Hypothalamus (tissue), 51 donors: ENCODE results near the gene ADD3.
A peak's percentile ranks its signal among the peaks of the same experiment; 100 is the strongest.

ENCODE experiments used
- DNase-seq, 51 donors: peaks; one replicate each; lab custom pipeline; 2025; lab: John Stamatoyannopoulos, UW

Gene ADD3, protein sequence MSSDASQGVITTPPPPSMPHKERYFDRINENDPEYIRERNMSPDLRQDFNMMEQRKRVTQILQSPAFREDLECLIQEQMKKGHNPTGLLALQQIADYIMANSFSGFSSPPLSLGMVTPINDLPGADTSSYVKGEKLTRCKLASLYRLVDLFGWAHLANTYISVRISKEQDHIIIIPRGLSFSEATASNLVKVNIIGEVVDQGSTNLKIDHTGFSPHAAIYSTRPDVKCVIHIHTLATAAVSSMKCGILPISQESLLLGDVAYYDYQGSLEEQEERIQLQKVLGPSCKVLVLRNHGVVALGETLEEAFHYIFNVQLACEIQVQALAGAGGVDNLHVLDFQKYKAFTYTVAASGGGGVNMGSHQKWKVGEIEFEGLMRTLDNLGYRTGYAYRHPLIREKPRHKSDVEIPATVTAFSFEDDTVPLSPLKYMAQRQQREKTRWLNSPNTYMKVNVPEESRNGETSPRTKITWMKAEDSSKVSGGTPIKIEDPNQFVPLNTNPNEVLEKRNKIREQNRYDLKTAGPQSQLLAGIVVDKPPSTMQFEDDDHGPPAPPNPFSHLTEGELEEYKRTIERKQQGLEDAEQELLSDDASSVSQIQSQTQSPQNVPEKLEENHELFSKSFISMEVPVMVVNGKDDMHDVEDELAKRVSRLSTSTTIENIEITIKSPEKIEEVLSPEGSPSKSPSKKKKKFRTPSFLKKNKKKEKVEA

DNA sequence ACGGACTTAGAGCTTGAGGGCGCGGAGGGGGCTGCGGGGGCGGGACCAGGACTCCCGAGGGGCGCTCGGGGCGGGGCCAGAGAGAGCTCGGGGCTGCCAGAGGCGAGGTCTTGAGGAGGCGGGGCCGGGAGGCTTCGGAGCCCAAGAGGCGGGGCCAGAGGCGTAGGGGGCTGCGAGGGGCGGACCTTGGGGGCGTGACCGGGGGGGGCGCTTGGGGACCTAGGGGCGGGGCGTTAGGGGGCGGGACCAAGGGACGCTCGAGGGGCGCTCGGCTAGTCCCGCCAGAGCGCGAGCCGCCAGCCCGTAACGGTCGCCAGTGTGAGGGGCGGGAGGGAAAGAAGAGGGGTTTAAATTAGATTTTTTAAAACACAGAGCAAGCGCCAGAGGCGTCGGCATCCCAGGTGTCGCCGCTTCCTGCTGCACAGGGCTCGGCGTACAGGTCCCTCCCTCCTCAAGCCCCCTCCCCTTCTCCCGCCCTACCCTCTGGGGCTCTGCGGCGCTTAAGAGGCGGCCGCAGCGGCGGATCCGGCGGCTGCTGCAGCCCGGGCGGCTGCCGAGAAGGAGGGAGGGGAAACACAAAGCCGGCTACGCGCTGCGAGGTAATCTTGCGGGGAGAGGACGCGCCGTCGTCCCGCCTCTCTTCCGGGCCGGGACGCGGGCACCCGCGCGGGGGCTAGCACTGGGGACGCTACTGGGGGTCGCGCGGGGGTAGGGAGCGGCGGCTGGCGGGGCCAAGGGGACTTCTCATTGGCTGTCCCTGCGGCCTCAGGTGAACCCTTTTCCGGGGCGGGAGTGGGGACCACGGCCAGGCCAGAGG is at the start of gene ADD3:
Gene ADD3 (plus strand): TSS at position 284 of the 817 bp plus-strand sequence. CDS start 92,670 bp downstream, outside the sequence.
- DNase-seq = peak; percentile 58 to 99 (median 94)

DNA sequence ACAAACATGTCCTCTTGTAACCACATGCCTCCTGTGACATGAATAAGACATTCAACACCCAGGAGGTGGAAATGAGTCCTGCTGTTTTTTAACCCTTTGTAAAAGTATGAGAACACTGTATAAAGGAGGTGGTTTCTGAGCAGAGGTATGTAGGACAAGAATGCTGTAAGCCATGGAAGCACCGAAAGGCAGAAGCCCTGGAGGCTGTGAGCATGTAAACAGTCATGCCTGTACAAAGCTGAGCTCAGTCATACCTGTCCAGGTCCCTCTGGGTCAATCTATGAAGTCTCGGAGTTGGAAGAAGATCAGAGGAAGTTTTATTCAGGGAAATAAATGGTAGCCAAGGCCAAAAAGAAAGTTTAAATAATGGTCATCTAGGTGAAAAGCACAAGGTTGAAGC is 49.7 kb upstream of the ADD3 start:
- no peak for DNase-seq

DNA sequence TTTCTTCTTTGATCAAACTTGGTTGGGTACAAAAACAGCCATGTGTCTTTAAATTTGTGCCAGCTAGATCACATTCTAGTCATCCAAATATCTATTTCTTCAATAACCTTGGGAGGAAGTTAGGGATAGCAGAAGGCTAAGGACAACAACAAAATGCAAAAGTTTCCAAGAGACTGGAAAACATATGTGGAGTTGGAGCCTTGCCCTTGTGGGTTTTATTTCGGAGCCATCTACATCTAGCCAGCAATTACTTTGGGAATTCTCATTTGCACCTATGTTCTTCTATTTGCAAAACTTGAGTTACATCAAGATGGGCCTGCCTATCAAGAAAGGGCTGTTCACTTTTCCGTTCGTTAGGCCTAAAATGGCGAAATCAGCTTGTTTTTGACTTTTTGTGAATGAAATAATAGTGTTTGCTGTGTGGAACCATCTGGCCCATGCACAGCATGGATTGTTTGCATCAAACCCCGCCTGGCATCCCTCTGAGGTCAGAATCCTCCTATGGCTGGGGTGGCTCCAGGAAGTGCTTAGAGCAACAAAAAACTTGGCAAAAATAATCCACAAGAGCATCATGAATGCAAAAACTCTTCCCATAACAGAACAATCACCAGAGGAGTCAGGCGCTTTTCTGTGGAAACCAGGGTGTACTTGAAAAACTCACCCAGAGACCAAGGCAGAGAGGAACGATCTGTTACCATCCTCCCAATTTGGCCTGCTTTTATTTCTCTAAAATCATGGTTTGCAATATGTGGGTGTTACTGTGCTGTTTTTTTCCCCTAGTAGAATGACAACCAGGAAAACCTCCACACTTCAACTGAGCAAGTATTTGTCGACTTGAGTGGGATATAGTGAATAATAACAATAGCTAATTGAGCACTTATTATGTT is 48.3 kb upstream of the ADD3 start:
- no peak for DNase-seq

DNA sequence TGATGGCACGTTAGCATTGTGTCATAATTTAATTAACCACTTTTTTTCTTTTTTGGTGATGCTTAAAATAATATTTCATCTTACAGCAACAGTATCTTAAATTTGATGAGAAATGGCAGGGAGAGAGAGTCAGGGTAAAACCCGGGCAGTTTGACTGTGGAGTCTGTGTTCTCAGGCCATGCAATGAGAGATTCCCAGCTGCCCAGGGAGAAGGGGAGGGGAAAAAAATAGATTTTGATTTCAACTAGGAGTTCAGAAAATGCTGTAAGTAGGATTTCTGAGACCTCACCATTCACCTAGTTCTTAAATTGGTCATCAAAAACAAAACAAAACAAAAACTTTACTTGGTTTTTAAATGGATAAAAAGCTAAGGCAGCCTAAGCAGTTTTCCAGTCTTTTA is 47.1 kb upstream of the ADD3 start:
- no peak for DNase-seq

DNA sequence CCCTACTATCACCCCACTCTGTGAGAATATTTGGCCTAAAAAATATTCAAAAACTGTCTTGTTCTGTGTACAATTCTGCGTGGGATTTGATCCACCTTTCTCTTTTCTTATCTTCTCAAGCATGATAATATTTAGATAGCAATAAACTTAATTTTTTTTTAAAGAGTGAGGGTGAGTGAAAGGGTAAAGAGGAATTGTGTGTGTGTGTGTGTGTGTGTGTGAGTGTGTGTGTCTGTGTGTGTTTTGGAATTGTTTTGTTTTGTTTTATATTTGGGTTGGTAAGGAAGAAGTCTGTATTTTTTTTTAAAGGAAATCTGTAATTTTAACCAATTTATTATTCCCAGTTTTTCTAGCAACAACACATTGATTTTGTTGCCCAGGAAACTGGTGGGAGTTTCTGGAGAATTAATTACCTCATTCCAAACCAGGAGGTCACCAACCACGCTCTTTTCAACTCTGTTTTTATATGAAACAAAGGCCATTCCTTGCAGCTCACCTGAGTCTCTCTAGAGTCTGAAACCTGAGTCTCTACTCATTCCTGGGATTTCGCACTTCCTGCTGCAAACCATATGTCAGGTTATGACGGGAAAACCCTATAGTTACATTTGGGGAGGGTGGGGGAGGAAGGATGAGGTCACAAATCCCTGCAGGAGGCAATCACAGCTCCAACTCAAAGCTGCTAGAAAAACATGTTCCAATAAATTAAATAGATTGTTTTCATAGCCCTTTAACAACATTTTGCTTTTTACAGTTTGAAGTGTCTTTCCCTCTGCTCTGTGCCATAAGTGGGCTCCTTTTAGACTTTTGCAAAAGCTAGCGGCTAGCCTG is 46.4 kb upstream of the ADD3 start:
- DNase-seq = no peak

DNA sequence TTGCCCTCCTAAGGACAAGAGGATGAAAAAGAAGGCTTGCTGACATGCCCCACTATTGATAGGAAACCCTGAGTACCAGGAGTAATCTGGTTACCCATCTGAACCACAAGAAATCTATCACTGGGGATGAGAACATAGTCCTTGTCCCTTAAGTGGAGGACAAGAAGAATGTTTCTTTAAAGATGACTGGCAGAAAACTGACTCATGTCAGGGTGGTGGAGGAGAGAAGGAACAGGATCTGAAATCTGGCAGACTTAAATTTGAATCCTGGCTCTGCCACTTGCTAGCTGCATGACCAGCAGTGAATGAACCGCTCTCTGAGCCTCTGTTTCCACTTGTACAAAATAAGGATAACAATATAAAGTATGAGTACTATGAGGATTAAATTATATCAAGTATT is 45.5 kb upstream of the ADD3 start:
- no peak for DNase-seq

DNA sequence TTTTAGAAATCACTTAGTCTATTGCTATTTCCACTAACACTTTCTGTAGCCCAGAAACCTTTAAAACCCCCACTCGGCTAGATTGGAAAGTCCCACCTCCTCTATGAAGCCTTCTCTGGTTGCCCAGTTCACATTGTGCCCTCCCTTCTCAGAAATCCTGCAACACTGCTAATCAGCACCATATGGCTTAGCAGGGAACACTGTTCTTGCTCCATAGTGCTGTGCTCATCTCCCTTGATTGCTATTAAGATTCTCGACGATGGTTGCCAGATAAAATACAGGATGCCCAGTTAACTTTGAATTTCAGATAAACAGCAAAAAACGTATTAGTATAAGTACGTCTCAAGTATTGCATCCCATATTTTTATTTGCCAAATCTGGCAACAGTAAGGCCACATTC is 44.3 kb upstream of the ADD3 start:
- no peak for DNase-seq

DNA sequence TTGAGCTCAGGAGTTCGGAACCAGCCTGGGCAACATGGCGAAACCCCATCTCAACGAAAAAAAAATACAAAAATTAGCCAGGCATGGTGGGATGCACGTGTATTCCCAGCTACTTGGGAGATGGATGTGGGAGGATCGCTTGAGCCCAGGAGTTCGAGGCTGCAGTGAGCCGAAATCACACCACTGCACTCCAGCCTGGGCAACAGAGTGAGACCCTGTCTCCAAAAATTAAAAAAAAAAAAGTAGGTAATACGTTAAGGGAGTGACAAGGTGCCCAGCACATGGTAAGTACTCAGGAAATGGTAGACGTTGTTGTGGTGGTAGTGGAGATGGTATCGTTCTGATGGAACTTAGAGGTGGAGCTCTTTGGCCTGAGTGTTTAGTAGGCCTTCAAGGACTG is 43.5 kb upstream of the ADD3 start:
- no peak for DNase-seq

DNA sequence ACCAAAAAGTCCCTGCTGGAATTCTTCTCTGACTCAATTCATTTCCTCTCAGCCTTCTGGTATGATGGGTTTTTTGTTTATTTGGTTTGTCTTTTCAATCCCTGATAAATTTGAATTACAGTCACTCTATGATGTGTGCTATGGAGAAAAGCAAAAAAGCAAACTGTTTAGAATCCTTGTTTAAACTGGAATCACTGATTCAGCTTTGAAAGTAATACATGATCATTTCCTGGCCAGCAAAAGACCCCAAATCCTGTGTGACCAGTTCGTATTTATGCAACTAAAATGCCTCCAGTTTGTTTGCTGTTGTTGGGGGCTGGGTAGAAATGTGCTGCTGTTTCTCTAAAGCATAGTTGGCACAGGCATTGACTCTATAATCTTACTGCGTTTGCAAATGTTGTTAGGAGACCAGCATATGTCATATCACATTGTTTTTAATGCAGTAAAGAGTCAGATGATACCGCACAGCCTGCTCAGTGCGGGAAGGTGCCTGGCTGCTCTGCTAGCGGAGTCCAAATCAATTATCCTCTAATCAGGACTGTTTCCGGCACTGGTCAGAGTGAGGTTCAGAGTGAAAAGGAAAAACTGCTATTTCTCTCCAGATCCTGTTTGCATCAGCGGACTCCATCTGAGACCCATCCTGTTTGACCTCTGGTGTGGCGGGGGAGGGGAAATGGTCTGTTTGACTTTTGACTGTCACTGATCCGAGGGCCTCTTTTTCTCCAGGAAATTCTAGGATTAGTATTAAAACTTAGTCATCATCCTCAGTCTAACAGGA is 40.6 kb upstream of the ADD3 start:
- no peak for DNase-seq

DNA sequence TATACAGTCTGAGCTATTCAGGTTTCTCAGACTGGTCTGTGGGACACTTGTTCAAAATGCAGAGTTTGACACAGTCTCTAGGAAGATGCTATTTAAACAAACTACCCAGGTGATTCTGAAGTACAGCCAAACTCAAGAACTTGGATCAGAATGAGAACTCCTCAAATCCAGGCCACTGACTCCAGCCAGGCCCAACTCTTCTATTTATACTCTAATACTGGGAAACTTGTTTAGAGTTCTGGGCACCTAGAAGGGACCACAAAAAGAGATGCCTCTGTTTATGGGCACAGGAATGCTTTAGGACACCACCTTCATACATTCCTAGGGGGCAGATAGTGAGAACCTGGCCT is 40.1 kb upstream of the ADD3 start:
- DNase-seq = no peak

DNA sequence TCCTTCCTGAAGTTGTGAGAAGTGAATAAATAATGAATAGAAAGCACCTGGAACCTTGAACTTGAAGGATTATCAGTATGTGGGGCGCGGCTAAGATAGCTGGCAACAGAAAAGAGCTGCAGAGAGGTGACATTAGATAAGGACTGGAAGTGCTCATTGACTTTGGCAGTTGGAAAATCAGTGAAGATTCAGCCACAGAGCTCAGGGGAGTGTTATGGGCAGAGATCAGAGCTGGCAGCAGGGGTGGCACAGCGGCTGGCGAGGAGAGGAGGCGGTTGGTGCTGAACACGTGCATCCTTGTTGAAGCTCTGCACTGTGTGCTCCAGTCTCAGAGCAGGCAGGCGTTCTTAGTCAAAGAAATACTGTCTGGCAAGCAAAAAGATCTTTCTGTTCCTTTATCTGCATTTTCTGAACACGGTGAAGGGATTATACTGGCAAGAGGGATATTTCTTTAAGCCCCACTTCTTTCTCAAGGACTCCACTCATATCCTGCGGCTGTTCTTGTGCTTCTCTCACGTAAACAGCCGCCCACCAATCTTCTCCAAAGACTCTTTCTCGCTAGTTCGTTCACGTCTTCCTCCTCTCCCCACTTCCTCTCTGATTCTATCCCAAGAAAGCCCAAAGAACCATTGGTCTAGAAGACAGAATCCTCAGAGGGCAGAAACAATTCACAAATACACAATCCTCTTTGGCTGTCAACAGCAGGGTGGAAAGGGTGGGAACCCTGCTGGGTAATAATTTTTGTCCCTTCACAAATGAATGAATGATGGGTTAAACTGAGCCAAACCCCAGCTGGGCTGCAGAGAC is 38.6 kb upstream of the ADD3 start:
- peak in 20 of 51 donors; percentile 9 to 45 (median 30) for DNase-seq

DNA sequence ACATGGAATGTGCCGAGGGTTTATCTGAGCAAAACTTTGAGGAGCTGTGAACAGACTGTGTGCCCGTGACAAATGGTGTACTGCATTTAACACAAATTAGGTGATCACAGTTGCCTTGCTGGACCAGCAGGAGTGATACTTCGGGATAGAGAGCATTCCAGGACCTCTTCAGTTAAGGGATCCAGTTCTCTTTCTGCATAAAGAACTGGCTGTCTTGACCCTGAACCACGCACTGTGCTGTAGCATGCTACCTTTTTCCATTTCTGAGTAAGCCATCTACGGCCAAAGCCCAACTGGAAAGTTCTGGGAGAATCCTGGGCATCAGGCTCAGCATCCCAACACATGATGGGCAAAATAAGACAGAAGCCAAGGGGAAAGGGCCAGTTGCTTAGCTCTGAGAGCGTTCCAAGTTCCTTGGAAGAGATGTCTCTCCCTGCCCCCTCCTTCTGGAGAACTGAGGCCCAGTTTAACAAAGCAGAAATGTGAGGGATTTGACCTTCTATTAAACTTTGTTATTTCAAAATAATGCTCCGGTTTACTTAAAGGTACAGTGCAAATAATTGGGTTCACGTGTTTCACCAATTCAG is 37.9 kb upstream of the ADD3 start:
- peak in 4 of 51 donors; percentile 6 to 35 (median 13) for DNase-seq

DNA sequence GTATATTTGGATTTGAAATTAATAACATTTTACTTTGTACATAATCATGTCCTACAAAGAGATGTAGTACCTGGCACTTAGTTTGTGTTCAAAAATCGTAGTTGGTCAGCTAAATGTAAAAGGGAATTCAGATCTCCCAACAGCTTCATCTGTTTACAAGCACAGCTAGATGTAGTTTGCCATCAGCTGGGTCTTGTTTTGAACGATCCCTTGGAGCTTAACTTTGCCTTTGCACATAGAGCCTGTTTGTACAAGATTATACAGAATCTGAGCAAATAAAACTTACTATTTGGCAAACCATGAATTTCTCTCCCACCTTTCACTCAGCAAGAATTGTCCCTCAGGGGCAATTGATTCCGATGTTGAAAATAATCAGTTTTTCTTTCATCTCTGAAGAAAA is 36.1 kb upstream of the ADD3 start:
- no peak for DNase-seq

DNA sequence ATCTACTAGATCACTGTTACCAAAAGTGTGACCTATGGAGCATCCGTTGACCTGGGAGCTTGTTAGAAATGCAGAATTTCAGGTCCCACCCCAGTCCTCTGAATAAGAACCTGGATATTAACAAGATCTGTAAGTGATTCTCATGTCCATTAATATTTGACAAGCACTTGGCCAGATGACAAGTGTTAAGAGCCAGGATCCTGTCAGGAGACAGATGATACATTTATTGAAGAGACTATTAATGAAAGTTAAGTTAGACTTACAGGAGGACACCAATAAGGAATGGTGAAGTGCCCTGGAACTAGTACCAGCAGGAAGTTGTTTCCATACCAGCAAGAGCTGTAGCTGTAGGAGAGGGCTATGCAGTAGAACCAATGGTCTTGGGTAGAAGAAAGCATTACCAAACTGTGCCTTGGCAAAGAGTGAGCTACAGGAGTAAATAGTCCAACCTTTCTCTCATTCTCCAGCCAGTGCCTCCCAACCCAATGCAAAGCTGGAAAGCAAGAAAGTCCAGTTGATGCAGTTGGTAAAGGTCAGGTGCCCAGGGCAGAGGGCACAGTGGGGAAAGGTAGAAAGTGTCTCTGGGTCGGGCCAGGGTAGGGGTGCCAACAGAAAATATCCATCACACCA is 35.3 kb upstream of the ADD3 start:
- DNase-seq = no peak

DNA sequence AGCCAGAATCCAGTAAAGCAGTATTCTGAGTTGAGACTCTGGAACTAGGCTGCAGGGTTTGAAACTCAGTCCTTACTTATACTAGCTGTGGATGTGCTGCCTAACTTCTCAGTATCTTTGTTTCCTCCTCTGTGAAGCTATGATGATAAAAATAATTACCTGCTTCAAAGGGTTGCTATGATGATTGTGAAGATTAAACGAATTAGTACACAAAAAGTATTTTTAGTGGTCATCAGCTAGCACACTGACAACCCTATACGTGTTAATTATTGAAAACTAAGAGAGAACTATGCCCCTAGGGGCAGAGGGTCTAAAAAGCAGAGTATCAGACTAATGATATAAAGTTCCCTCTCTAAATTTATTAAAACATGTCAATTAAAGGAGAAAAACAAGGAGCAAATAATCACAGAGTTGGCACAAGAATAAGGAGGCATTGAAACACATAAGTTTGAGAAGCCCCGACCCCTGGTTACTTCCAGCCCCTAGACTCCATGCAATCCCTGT is 34.4 kb upstream of the ADD3 start:
- no peak for DNase-seq

DNA sequence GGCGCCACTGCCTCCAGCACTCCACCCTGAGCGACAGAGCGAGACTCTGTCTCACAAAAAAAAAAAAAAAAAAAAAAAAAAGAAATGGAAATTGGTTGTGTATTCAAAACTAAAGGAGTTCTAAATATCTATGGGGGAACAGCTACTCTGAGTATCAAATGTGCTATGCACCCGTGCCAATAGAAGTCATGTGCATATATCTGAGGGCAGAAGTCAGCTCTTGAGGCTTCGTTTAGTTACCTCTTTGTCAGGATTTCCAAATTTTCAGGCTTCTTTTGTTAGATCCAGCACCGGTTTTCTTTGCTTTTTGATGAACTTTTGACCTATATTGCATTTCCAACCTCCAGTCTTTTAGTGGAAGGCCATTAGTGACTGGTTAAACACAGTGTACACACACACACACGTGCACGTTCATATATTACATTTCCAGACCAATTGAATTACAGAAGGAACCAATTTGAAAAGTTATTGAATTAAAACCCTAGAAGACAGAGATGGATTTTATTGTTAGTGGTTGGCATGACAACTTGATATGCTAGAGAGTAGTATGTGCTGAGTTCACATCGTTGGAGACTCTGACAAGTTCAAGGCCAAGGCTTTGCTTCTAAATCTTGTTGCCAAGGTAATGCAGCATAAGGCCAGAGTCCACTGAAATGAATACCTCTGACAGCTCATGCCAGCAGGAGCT is 33.1 kb upstream of the ADD3 start:
- no peak for DNase-seq
